CD4-positive, alpha-beta T cell (primary cell): Measurements from ENCODE around the gene TMCO2. TPM values are rescaled to one million over a fixed set of nuclear protein-coding genes. Genes with fewer than 3 reads are reported as not detected.

Source experiments
- ATAC-seq: fragments of 200-7000 bp; cut with Tn5 transposase; one replicate; pipeline ENCODE4 v1.10.0; 2022; ENCODE audit warnings: mild to moderate bottlenecking; ENCODE audit not compliant: poor library complexity
- CTCF ChIA-PET: fragments of 350-600 bp; sonication (Branson Sonifier 250); formaldehyde crosslinking; loops from one replicate; lab custom pipeline; 2021; ENCODE audit warnings: antibody characterized with exemption, inconsistent platforms; lab: Charles Lee
- POLR2A ChIA-PET: fragments of 350-600 bp; sonication (Branson Sonifier 250); formaldehyde crosslinking; loops from one replicate; lab custom pipeline; 2021; ENCODE audit warnings: antibody characterized with exemption, inconsistent platforms; lab: Charles Lee
- DNase-seq, 14 experiments: peaks; one replicate each; pipeline ENCODE4 v3.0.0-alpha.2; 2013 to 2020; ENCODE audit warnings: mixed read lengths in 2 of 14
- H3K27ac ChIP-seq, 2 donors: one replicate each; pipeline versions ENCODE4 v1.5.1 to v1.7.0; 2013; ENCODE audit warnings: low read length in 2 of 2, low read depth in 1 of 2, mild to moderate bottlenecking in 1 of 2
- H3K27me3 ChIP-seq, 2 experiments: 1 replicate in 1 of 2; 2 replicates in 1 of 2; pipeline versions ENCODE4 v1.6.1 to v1.7.0; 2013; ENCODE audit warnings: low read length in 2 of 2, control low read depth in 1 of 2, mild to moderate bottlenecking in 1 of 2, moderate library complexity in 1 of 2; ENCODE audit not compliant: insufficient read depth in 2 of 2, control insufficient read depth in 1 of 2
- H3K36me3 ChIP-seq: one replicate; pipeline ENCODE4 v1.6.1; 2013; ENCODE audit warnings: low read length, control low read depth; ENCODE audit not compliant: insufficient read depth
- H3K4me1 ChIP-seq: one replicate; pipeline ENCODE4 v1.6.1; 2013; ENCODE audit warnings: low read length, control low read depth; ENCODE audit not compliant: insufficient read depth
- H3K4me3 ChIP-seq: one replicate; pipeline ENCODE4 v1.5.1; 2013; ENCODE audit warnings: mild to moderate bottlenecking, low read length, moderate library complexity
- H3K9me3 ChIP-seq, 2 experiments: 1 replicate in 1 of 2; 2 replicates in 1 of 2; pipeline versions ENCODE4 v1.6.1 to v1.7.0; 2013; ENCODE audit warnings: low read length in 2 of 2, mild to moderate bottlenecking in 2 of 2, control low read depth in 1 of 2, moderate library complexity in 1 of 2; ENCODE audit not compliant: control insufficient read depth in 1 of 2, insufficient read depth in 1 of 2
- H3K27ac Mint-ChIP-seq: one replicate; pipeline ENCODE4 v1.8.0; 2020; ENCODE audit warnings: mixed read lengths
- H3K27me3 Mint-ChIP-seq: one replicate; pipeline ENCODE4 v1.8.0; 2021; ENCODE audit warnings: mixed read lengths
- H3K36me3 Mint-ChIP-seq: one replicate; pipeline ENCODE4 v1.8.0; 2021; ENCODE audit warnings: low read depth, mixed read lengths
- H3K4me1 Mint-ChIP-seq: one replicate; pipeline ENCODE4 v1.8.0; 2021; ENCODE audit warnings: low read depth, mixed read lengths
- H3K4me3 Mint-ChIP-seq: one replicate; pipeline ENCODE4 v1.8.0; 2020; ENCODE audit warnings: mild to moderate bottlenecking, mixed read lengths
- H3K9me3 Mint-ChIP-seq: one replicate; pipeline ENCODE4 v1.8.0; 2020; ENCODE audit warnings: mixed read lengths
- intact Hi-C, 2 experiments: fragments of 100-400 bp; cut with DNase I in 1 of 2; cut with micrococcal nuclease in 1 of 2; formaldehyde crosslinking; loops; one replicate each; pipeline versions ENCODE4 v1.15.1 to v1.9.0; 2023 to 2025; cut with DNase I, micrococcal nuclease
- total RNA-seq, 174 experiments: library from RNA in 2 of 174; stranded (reverse) in 2 of 174; gene quantifications; one replicate each; pipeline ENCODE4 v1.2.3 and lab custom pipeline; 2021 to 2026
- TF ChIP-seq, protein P1 (sequence below): fragments of 200-600 bp; IDR thresholded peaks from one replicate; pipeline ENCODE4 v1.8.0; 2022; ENCODE audit warnings: antibody characterized with exemption, mild to moderate bottlenecking

The TMCO2 gene
- total RNA-seq, 2 experiments from 2014 or later: not detected

DNA sequence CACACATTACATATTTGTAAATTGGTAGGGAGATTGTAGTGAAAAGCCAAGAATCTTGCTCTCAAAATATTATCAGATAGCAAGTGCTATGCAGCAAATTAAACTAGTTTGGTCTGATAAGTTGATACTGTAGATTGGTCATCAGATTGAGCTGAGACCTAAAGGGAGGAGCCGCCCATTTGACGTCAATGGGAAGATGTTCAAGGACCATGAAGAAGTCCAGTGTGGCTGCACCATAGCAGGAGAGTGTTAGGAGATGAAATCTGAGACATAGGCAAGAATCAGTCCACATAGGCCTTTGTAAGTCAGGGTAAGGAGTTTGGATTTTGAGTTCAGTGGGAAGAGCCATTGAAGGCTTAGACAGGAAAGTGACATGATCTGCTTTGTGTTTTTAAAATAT, 26.6 kb downstream of the TMCO2 start:
- no peak for ATAC-seq
- H3K4me3 Mint-ChIP-seq: no peak overlapping the region
- H3K9me3 Mint-ChIP-seq: no peaks in the 10 kb centered on the region
- no peaks in the 10 kb centered on the region for H3K27me3 Mint-ChIP-seq
- ChIA-PET POLR2A (interaction anchor here (1.2 kb wide), 1 partner anchor 42 kb away, joined by 3 read pairs; no protein-coding TSS in a partner anchor), CTCF (no interaction called here)
- Histone ChIP-seq H3K27me3 (no peaks in the 10 kb centered on the region), H3K36me3 (peaks cover 50% of the 10 kb centered on the region), H3K27ac (no peak overlapping the region), H3K9me3 (no peaks in the 10 kb centered on the region), H3K4me1 (no peaks in the 10 kb centered on the region), H3K4me3 (no peak overlapping the region)
- intact Hi-C loops: no loop called here
- H3K36me3 Mint-ChIP-seq: peaks cover 76% of the 10 kb centered on the region
- DNase-seq: no peak
- H3K27ac Mint-ChIP-seq: no peak overlapping the region
- TF ChIP-seq, protein P1, sequence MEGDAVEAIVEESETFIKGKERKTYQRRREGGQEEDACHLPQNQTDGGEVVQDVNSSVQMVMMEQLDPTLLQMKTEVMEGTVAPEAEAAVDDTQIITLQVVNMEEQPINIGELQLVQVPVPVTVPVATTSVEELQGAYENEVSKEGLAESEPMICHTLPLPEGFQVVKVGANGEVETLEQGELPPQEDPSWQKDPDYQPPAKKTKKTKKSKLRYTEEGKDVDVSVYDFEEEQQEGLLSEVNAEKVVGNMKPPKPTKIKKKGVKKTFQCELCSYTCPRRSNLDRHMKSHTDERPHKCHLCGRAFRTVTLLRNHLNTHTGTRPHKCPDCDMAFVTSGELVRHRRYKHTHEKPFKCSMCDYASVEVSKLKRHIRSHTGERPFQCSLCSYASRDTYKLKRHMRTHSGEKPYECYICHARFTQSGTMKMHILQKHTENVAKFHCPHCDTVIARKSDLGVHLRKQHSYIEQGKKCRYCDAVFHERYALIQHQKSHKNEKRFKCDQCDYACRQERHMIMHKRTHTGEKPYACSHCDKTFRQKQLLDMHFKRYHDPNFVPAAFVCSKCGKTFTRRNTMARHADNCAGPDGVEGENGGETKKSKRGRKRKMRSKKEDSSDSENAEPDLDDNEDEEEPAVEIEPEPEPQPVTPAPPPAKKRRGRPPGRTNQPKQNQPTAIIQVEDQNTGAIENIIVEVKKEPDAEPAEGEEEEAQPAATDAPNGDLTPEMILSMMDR: no peak
- H3K4me1 Mint-ChIP-seq: no peaks in the 10 kb centered on the region

DNA sequence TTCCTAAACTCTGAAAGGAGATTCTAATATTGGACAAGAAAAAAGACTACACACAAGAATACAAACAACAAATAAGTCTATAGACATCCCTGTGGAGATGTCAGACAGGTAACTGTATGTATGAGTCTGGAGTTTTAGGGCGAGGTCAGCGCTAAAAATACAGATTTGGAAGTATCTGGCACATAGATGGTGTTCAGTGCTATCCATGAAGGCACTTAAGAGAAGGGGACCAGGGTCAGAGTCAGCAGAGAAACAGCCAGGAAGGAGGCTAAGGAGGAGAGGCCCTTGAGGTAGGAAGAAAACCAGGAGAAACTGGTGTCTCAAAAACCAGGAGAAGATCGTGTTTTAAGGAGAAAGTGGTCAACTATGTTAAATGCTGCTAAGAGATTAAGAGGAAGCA, 28.4 kb downstream of the TMCO2 start:
- no peaks in the 10 kb centered on the region for H3K4me1 Mint-ChIP-seq
- H3K27ac ChIP-seq: no peak overlapping the region
- H3K36me3 ChIP-seq: peaks cover 38% of the 10 kb centered on the region
- DNase-seq (no peak), ATAC-seq (no peak)
- TF ChIP-seq, protein P1: no peak
- H3K9me3 ChIP-seq: no peaks in the 10 kb centered on the region
- no peak overlapping the region for H3K4me3 Mint-ChIP-seq
- no peaks in the 10 kb centered on the region for H3K27me3 ChIP-seq
- no peaks in the 10 kb centered on the region for H3K27me3 Mint-ChIP-seq
- H3K27ac Mint-ChIP-seq: no peak overlapping the region
- H3K36me3 Mint-ChIP-seq: peaks cover 72% of the 10 kb centered on the region
- H3K9me3 Mint-ChIP-seq: no peaks in the 10 kb centered on the region
- ChIA-PET POLR2A (no interaction called here), CTCF (interaction anchor here (1.0 kb wide), 1 partner anchor 63 kb away, joined by 4 read pairs; no protein-coding TSS in a partner anchor)
- intact Hi-C loops: no loop called here
- H3K4me1 ChIP-seq: no peaks in the 10 kb centered on the region
- H3K4me3 ChIP-seq: no peak overlapping the region

DNA sequence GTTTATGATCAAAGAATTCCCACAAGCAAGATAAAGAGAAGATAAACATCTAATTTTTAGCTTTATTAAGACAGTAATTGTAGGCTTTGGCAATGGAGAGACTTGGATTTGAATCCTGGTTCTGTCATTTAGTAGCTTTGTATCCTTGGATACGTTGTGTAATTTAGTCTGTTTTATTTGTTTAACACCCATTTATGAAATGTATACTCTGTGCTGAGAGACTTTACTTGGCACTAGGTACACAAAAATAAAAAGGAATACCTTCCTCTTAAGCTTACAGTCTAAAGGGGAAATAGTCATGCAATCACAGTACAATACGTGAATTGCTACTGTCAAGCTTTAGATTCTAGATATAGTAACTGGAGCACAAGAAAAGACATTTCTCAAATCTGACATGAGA, 34.1 kb downstream of the TMCO2 start:
- Mint-ChIP-seq H3K9me3 (no peaks in the 10 kb centered on the region), H3K27ac (no peak overlapping the region), H3K36me3 (peaks cover 54% of the 10 kb centered on the region), H3K4me1 (no peaks in the 10 kb centered on the region), H3K4me3 (no peak overlapping the region), H3K27me3 (no peaks in the 10 kb centered on the region)
- intact Hi-C loops: loop anchor here in 1 of 2 experiments (2.0 kb wide), 1 partner anchor 57 kb away; no protein-coding TSS in a partner anchor
- H3K4me3 ChIP-seq: no peak overlapping the region
- no peaks in the 10 kb centered on the region for H3K9me3 ChIP-seq
- no peak for DNase-seq
- peaks cover 26% of the 10 kb centered on the region for H3K36me3 ChIP-seq
- TF ChIP-seq, protein P1: no peak
- POLR2A ChIA-PET: no interaction called here
- CTCF ChIA-PET: interaction anchor here (1.4 to 1.6 kb wide), 3 partner anchors 57 to 138 kb away, joined by 3 to 7 read pairs (median 5); no protein-coding TSS in a partner anchor
- ATAC-seq: no peak
- no peak overlapping the region for H3K27ac ChIP-seq
- H3K4me1 ChIP-seq: no peaks in the 10 kb centered on the region
- no peaks in the 10 kb centered on the region for H3K27me3 ChIP-seq
